Measurements from ENCODE around the gene DMD.

DNA sequence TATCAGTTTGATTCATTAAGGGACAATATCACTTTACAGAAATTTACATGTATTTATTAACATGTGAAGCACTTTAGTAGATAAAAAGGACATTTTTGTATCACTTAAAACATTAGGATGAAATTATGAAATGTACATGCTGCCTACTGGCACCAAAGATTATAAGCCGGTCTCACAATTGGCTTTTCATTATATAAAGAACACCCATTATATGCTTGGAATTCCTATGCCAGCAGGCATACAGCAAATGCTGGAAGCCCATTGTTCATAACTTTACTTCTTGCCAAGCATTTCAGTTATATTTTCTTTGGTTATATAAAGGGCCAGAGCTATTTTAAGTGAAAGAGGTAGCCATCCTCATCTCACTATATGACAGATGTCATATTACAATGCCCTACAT lies 145.9 kb downstream of the DMD start:
- no peak for TF ChIP-seq POLR2A (IDR thresholded peaks at IDR 0.05)
- TF ChIP-seq, protein P1, sequence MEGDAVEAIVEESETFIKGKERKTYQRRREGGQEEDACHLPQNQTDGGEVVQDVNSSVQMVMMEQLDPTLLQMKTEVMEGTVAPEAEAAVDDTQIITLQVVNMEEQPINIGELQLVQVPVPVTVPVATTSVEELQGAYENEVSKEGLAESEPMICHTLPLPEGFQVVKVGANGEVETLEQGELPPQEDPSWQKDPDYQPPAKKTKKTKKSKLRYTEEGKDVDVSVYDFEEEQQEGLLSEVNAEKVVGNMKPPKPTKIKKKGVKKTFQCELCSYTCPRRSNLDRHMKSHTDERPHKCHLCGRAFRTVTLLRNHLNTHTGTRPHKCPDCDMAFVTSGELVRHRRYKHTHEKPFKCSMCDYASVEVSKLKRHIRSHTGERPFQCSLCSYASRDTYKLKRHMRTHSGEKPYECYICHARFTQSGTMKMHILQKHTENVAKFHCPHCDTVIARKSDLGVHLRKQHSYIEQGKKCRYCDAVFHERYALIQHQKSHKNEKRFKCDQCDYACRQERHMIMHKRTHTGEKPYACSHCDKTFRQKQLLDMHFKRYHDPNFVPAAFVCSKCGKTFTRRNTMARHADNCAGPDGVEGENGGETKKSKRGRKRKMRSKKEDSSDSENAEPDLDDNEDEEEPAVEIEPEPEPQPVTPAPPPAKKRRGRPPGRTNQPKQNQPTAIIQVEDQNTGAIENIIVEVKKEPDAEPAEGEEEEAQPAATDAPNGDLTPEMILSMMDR (IDR thresholded peaks at IDR 0.05), result no peak
